Ascending aorta (tissue), 2 donors: ENCODE data around the gene ASAH2. TPM values are rescaled to one million over a fixed set of nuclear protein-coding genes. Genes with fewer than 3 reads are reported as not detected.

Experiments used
- DNase-seq, 2 donors: peaks; one replicate each; pipeline ENCODE4 v3.0.0-alpha.2; 2019; ENCODE audit warnings: low spot score in 2 of 2
- H3K27ac ChIP-seq, 2 donors: fragments of 200-600 bp; sonication (generic); one replicate each; pipeline ENCODE4 v1.5.1; 2016 to 2017; ENCODE audit warnings: mild to moderate bottlenecking in 1 of 2
- H3K27me3 ChIP-seq: fragments of 200-600 bp; sonication (generic); one replicate; pipeline ENCODE4 v1.5.1; 2017
- H3K36me3 ChIP-seq, 2 donors: fragments of 200-600 bp; sonication (generic); one replicate each; pipeline ENCODE4 v1.5.1; 2016
- H3K4me1 ChIP-seq, 2 donors: fragments of 200-600 bp; sonication (generic); one replicate each; pipeline ENCODE4 v1.5.1; 2016 to 2017; ENCODE audit warnings: mild to moderate bottlenecking in 1 of 2
- H3K4me3 ChIP-seq, 2 donors: fragments of 200-600 bp; sonication (generic); one replicate each; pipeline ENCODE4 v1.5.1; 2016 to 2017; ENCODE audit warnings: mild to moderate bottlenecking in 1 of 2
- H3K9me3 ChIP-seq, 2 donors: fragments of 200-600 bp; sonication (generic); one replicate each; pipeline ENCODE4 v1.5.1; 2016
- intact Hi-C: fragments of 100-400 bp; cut with DNase I; formaldehyde crosslinking; loops from one replicate; pipeline ENCODE4 v1.15.1; 2023
- total RNA-seq: library from RNA; depleted of rRNA; stranded (reverse); fragments of >200 nt; gene quantifications from one replicate; pipeline ENCODE4 v1.1.0, GENCODE V29; 2016
- TF ChIP-seq, protein P1 (sequence below), 3 experiments: fragments of 200-600 bp in 2 of 3; fragments of 450-650 bp in 1 of 3; sonication (generic) in 2 of 3; IDR thresholded peaks; one replicate each; pipeline ENCODE4 v1.5.1; 2016 to 2019; ENCODE audit warnings: antibody characterized with exemption in 3 of 3, mild to moderate bottlenecking in 1 of 3, moderate library complexity in 1 of 3

Gene ASAH2
- total RNA-seq, 1 donor from 2014 or later: 0.21 TPM

DNA sequence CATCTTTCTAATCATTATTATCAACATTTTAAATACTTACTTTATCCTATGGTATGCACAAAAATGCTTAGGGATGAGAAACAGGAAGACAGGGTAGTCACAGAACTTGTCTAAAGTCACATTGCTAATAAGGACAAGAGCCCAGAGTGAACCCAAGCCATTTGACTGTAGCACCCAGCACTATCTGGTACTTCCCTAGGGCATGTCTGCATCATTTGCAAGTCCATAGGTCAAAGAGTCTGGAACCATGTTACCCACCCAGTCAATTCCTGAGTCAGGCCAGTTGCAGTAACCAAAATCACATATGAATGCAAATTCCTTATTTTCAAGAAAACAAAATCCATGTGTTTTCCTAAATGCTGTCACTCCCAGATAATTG lies 19.1 kb downstream of the ASAH2 start:
- DNase-seq: no peak
- no peaks in the 10 kb centered on the region for H3K4me1 ChIP-seq
- TF ChIP-seq, protein P1, sequence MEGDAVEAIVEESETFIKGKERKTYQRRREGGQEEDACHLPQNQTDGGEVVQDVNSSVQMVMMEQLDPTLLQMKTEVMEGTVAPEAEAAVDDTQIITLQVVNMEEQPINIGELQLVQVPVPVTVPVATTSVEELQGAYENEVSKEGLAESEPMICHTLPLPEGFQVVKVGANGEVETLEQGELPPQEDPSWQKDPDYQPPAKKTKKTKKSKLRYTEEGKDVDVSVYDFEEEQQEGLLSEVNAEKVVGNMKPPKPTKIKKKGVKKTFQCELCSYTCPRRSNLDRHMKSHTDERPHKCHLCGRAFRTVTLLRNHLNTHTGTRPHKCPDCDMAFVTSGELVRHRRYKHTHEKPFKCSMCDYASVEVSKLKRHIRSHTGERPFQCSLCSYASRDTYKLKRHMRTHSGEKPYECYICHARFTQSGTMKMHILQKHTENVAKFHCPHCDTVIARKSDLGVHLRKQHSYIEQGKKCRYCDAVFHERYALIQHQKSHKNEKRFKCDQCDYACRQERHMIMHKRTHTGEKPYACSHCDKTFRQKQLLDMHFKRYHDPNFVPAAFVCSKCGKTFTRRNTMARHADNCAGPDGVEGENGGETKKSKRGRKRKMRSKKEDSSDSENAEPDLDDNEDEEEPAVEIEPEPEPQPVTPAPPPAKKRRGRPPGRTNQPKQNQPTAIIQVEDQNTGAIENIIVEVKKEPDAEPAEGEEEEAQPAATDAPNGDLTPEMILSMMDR (IDR thresholded peaks at IDR 0.05): no peak
- H3K4me3 ChIP-seq: no peak overlapping the region
- intact Hi-C loops: no loop called here
- no peaks in the 10 kb centered on the region for H3K9me3 ChIP-seq
- no peaks in the 10 kb centered on the region for H3K36me3 ChIP-seq
- no peaks in the 10 kb centered on the region for H3K27me3 ChIP-seq
- H3K27ac ChIP-seq: no peak overlapping the region

DNA sequence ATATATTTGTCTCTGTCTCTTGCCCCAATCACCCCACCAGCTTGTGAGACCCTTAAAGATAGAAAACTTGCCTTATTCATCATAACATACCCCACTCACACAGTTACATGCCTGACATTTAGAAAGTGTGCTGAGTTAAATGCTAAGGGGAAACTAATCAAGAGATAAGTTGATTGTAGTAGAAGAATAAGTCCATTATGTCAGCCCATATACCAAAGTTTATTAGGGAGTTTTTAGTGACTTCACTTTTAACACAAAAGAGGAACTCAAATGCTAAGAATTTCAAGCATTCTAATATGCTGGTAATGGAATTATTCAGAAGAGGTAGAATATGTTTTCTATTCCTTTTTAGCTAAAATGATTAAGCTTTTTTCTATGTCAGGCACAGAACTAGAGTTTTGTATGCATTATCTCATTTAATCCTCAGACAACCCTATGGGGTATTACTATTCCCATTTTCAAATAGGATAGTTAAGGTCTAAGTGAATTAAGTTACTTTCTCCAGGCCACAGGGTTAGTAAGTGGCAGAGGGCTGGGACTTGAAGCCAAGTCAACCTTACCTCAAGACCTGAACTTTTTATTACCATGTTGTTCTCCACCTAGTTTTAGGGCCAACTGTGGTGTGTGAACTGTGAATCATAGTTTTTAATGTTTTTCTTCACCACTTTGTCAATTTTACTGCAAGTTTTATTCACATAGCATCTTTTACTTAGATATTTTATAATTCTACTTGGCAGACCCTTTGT lies 19.6 kb downstream of the ASAH2 start:
- Histone ChIP-seq H3K4me1 (no peaks in the 10 kb centered on the region), H3K27ac (no peak overlapping the region), H3K9me3 (no peaks in the 10 kb centered on the region), H3K36me3 (no peaks in the 10 kb centered on the region), H3K27me3 (no peaks in the 10 kb centered on the region), H3K4me3 (no peak overlapping the region)
- TF ChIP-seq, protein P1 (IDR thresholded peaks at IDR 0.05): no peak
- DNase-seq: no peak
- intact Hi-C loops: no loop called here

DNA sequence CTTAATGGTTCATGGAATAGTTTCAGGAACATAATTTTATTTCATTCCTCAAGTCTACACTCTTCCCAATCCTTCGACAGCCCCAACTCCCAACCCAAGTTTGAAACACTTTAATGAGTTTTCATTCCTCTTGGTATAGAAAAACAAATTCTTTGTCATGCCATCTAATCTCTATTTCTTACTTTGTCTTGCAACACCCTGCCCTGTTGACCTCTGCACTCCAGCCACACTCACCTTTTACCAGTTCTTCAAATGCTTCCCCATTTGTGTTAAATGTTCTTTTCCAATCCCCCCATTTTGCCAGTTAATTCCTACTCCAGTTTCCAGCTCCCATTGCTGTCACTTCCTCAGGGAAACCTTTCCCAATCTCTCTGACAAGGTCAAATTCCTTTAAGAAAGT lies 21.9 kb downstream of the ASAH2 start:
- TF ChIP-seq, protein P1 (IDR thresholded peaks at IDR 0.05): no peak
- Histone ChIP-seq H3K27ac (no peak overlapping the region), H3K4me3 (no peak overlapping the region), H3K9me3 (no peaks in the 10 kb centered on the region), H3K27me3 (no peaks in the 10 kb centered on the region), H3K4me1 (no peaks in the 10 kb centered on the region), H3K36me3 (no peaks in the 10 kb centered on the region)
- intact Hi-C loops: no loop called here
- DNase-seq: no peak

DNA sequence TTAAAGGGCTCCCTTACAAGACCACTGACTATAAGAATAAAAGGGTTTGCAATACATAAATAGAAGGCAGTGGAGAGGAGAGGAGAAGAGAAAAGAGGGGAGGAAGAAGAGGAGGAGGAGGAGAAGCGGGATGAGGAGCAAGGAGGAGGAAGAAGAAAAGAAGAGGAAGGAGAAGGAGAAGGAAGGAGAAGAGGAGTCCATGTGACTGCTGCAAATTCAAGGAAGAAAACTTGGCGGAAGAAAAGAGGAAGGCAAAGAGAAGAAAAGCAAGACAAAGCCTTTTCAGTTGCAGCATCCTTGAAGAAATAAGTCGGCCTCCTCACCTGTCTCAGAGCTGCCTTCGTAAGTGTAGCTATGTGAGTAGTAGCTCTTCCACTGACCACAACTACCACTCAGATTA lies 22.6 kb downstream of the ASAH2 start:
- TF ChIP-seq, protein P1 (IDR thresholded peaks at IDR 0.05): no peak
- no peaks in the 10 kb centered on the region for H3K27me3 ChIP-seq
- H3K4me1 ChIP-seq: no peaks in the 10 kb centered on the region
- no peak overlapping the region for H3K4me3 ChIP-seq
- intact Hi-C loops: no loop called here
- no peaks in the 10 kb centered on the region for H3K9me3 ChIP-seq
- no peak for DNase-seq
- no peaks in the 10 kb centered on the region for H3K36me3 ChIP-seq
- no peak overlapping the region for H3K27ac ChIP-seq

DNA sequence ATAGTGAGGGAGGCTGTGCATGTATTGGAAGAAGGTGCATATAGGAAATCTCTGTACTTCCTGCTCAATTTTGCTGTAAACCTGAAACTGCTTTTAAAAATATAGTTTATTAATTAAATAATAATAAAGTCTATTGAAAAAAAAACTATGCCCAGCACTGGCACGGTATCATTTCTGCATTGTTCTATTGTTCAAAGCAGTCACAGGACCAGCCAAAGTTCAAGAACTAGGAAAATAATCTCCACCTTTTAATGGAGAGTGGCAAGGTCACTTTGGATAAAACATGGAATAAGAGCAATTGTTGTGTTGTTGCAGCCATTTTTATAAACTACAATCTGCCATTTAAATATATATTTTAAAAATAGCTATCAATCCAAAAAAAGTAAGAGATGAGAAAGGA lies 24.7 kb downstream of the ASAH2 start:
- Histone ChIP-seq H3K4me3 (no peak overlapping the region), H3K27ac (no peak overlapping the region)

More for the DNA sequence above, 24.7 kb downstream of the ASAH2 start:
- no peaks in the 10 kb centered on the region for H3K27me3 ChIP-seq
- H3K4me1 ChIP-seq: no peaks in the 10 kb centered on the region
- TF ChIP-seq, protein P1 (IDR thresholded peaks at IDR 0.05): no peak
- DNase-seq: no peak
- no peaks in the 10 kb centered on the region for H3K9me3 ChIP-seq
- intact Hi-C loops: no loop called here
- H3K36me3 ChIP-seq: no peaks in the 10 kb centered on the region
